Transverse colon (tissue), 4 donors: ENCODE results near the gene INTS7.

Source experiments
- CTCF ChIP-seq, 5 experiments: fragments of 200-600 bp in 3 of 5; fragments of 450-650 bp in 2 of 5; sonication (generic) in 3 of 5; IDR thresholded peaks; 1 replicate in 2 of 5; 2 replicates in 3 of 5; pipeline ENCODE4 v1.5.1; 2016 to 2017; ENCODE audit warnings: antibody characterized with exemption in 5 of 5, inconsistent platforms in 3 of 5, mild to moderate bottlenecking in 2 of 5, moderate library complexity in 1 of 5
- EP300 ChIP-seq: sonication (generic); formaldehyde crosslinking; IDR thresholded peaks from one replicate; pipeline ENCODE4 v1.6.1; 2017; ENCODE audit warnings: antibody characterized with exemption, low read depth
- POLR2A ChIP-seq: fragments of 450-650 bp; IDR thresholded peaks from one replicate; pipeline ENCODE4 v1.6.1; 2016; ENCODE audit warnings: antibody characterized with exemption, mild to moderate bottlenecking, moderate library complexity
- POLR2AphosphoS5 ChIP-seq, 3 donors: sonication (generic); formaldehyde crosslinking; IDR thresholded peaks; one replicate each; pipeline ENCODE4 v1.6.1; 2016; ENCODE audit warnings: antibody characterized with exemption in 3 of 3

- no peak for TF ChIP-seq CTCF (IDR thresholded peaks at IDR 0.05)
- no peak for TF ChIP-seq POLR2A
- no peak for TF ChIP-seq EP300
- no peak for TF ChIP-seq POLR2AphosphoS5 (IDR thresholded peaks at IDR 0.05)
These were observed 83.5 kb downstream of the INTS7 start for GRCh38 chr1:211951856-211952255.
